GM10248 (cell line): Measurements from ENCODE around the gene PPARD.
A peak's percentile ranks its signal among the peaks of the same experiment; 100 is the strongest.
"Not testable (repeated sequence)": the region's sequence is repeated elsewhere in the genome, so short reads cannot be mapped to it uniquely, and the experiment has no call there.

Experiments used
- CTCF ChIA-PET: fragments of 300-600 bp; sonication (Branson Sonifier 250); formaldehyde crosslinking; extraction: SDS; loops from one replicate; lab custom pipeline; 2021; ENCODE audit warnings: antibody characterized with exemption; lab: Yijun Ruan, JAX
- POLR2A ChIA-PET: fragments of 350-650 bp; sonication (Branson Sonifier 250); formaldehyde crosslinking; extraction: SDS; loops from one replicate; lab custom pipeline; 2020; ENCODE audit warnings: antibody characterized with exemption; lab: Yijun Ruan, JAX
- DNase-seq: peaks from one replicate; pipeline ENCODE4 v3.0.0; 2012; ENCODE audit errors: extremely low spot score
- TF ChIP-seq, protein P1 (sequence below): IDR thresholded peaks from 2 replicates; pipeline ENCODE4 v1.5.1; 2012; ENCODE audit warnings: mild to moderate bottlenecking, low read depth; ENCODE audit errors: extremely low read depth, missing control alignments, control extremely low read depth

PPARD gene

DNA sequence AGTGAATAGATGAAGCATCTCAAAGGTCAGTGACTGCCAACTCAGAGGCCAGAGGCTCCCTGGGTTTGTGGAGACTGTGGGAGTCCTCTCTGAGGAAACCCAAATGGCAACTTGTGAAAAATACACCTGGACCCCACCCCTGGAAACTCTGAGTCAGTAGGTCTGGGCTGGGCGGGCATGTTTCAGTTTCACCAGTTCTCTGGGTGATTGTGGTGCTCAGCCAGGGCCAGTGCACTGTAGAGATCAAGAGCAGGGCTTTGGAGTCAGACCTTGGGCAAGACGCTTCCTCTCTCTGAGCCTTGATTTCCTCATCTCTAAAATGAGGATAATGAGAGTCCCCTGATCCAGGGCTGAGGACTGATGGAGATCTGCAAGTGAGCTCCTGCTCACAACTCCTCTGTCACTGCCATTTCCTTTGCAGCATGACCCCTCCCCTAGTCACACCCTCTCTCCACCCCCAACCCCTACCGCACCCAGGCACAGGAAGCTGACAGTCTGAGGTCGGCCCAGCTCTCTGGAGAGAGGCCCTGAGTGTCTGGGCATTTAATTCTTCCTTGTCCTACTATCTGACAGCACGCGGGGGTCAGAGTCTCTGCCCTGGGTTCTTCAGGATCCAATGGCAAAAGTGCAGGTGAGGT, 39.6 kb upstream of the PPARD start:
- ChIA-PET POLR2A (interaction anchor here (0.6 kb wide), 1 partner anchor 15 kb away, joined by 3 read pairs; no protein-coding TSS in a partner anchor), CTCF (interaction anchor here (1.0 to 1.7 kb wide), 6 partner anchors 9 to 148 kb away, joined by 3 to 7 read pairs (median 4); partner anchors contain the start of gene PPARD)
- TF ChIP-seq, protein P1, sequence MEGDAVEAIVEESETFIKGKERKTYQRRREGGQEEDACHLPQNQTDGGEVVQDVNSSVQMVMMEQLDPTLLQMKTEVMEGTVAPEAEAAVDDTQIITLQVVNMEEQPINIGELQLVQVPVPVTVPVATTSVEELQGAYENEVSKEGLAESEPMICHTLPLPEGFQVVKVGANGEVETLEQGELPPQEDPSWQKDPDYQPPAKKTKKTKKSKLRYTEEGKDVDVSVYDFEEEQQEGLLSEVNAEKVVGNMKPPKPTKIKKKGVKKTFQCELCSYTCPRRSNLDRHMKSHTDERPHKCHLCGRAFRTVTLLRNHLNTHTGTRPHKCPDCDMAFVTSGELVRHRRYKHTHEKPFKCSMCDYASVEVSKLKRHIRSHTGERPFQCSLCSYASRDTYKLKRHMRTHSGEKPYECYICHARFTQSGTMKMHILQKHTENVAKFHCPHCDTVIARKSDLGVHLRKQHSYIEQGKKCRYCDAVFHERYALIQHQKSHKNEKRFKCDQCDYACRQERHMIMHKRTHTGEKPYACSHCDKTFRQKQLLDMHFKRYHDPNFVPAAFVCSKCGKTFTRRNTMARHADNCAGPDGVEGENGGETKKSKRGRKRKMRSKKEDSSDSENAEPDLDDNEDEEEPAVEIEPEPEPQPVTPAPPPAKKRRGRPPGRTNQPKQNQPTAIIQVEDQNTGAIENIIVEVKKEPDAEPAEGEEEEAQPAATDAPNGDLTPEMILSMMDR: no peak
- peak; percentile 82 for DNase-seq

DNA sequence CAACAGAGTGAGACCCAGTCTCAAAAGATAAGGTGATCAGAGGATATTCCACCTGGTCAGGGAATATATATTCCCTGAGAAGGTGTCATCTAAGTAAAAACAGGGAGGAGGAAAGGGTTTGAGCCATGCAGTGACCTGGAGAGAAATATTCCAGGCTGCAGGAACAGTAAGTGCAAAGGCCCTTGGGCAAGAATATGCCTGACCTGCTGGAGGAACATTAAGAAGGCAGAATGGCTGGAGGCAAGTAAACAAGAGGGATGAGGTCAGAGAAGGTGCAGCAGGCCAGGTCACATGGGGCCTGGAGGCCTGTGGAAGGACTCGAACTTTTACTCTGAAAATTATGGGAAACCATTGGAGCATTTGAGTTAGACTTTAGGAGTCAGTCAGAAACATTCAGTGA, 38.1 kb upstream of the PPARD start:
- DNase-seq: no peak
- CTCF ChIA-PET: interaction anchor here (1.4 to 1.7 kb wide), 3 partner anchors 24 to 163 kb away, joined by 3 to 5 read pairs (median 3); no protein-coding TSS in a partner anchor
- POLR2A ChIA-PET: no interaction called here
- TF ChIP-seq, protein P1: no peak

DNA sequence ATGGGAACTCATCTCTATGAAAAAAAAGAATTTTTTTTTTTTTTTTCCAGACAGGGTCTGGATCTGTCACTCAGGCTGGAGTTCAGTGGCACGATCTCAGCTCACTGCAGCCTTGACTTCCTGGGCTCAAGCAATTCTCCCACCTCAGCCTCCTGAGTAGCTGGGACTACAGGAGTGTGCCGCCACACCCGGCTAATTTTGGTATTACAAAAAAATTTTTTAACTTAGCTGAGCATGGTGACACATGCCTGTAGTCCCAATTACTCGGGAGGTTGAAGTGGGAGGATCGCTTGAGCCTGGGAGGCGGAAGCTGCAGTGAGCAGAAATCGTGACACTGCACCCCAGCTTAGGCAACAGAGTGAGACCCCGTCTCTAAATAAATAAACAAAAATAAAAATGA, 37.2 kb upstream of the PPARD start:
- CTCF ChIA-PET: interaction anchor here (0.8 to 1.4 kb wide), 3 partner anchors 23 to 162 kb away, joined by 3 to 4 read pairs (median 3); no protein-coding TSS in a partner anchor
- POLR2A ChIA-PET: no interaction called here
- DNase-seq: no peak
- TF ChIP-seq, protein P1: no peak

DNA sequence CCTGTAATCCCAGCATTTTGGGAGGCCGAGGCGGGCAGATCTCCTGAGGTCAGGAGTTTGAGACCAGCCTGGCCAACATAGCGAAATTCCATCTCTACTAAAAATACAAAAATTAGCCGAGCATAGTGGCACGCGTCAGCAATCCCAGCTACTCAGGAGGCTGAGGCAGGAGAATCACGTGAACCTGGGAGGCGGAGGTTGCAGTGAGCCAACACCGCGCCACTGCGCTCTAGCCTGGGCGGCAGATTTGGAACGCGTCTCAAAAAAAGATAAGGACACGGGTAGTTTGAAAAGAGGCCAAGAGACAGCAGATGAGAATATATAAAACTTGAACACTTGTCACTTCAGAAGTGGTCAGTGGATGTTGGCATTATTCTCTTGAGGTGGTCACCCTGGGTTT, 35.2 kb upstream of the PPARD start:
- CTCF ChIA-PET, POLR2A ChIA-PET, DNase-seq: not testable (repeated sequence)

DNA sequence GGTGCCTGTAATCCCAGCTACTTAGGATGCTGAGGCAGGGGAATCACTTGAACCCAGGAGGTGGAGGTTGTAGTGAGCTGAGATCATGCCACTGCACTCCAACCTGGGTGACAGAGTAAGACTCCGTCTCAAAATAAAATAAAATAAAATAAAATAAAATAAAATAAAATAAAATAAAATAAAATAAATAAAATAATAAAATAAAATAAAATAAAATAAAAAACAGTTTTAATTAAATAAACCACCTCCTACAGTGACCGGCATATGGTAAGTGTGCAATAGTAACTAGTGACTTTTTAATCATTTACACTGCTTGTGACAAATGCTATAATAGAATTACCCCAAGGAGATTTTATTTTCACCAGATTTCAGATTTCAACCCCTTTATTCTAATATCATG, 33.8 kb upstream of the PPARD start:
- CTCF ChIA-PET: interaction anchor here (1.4 kb wide), 1 partner anchor 11 kb away, joined by 3 read pairs; no protein-coding TSS in a partner anchor
- DNase-seq, POLR2A ChIA-PET: not testable (repeated sequence)

DNA sequence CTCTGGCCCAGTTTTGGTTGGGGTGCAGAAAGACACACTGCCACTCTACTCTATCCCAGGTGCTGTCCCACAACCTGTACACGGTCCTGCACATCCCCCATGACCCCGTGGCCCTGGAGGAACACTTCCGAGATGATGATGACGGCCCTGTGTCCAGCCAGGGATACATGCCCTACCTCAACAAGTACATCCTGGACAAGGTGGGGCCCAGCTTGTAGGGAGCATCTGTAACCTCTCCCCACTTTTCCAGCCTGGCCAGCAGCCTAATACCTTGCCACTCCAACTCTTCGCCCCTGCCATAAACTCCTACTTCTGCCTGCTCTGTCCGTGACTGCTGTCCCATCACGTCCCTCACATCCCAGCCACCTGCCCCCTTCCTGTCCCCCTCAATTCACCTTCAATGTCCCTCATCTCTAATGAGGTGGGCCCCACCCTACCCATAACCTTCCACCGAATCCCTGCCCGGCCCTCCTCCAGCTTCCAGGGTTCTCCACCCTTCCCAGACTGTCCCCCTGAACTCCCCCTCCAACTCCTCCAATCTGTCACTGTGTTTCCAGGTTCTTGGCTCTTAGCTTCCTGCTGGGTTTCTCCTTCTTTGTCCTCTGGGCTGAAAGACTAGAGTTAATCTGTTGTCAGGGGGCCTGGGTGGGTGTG, 32.6 kb upstream of the PPARD start:
- CTCF ChIA-PET: interaction anchor here (0.7 to 1.9 kb wide), 7 partner anchors 8 to 18 kb away, joined by 3 to 8 read pairs (median 3); no protein-coding TSS in a partner anchor

DNA sequence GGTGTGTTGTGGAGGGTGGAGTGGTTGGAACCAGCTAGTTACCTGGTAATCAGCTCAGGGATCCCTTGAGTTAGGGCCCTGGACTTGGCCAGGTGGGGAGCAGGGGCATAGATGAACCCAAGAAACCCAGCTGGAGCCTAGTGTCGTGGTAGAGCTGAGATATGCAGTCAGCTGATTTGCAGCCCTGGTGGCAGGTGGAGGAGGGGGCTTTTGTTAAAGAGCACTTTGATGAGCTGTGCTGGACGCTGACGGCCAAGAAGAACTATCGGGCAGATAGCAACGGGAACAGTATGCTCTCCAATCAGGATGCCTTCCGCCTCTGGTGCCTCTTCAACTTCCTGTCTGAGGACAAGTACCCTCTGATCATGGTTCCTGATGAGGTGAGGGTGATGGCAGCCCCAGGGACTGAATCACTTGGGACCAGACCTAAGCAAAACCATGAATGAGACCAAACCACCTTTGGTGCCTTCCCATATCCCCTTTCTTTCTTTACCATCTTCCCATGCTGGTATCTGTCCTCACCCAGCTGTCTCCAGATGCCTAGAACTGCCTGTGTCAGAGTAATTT, 32.0 kb upstream of the PPARD start:
- TF ChIP-seq, protein P1: no peak
- CTCF ChIA-PET: interaction anchor here (0.8 to 1.9 kb wide), 8 partner anchors 9 to 31 kb away, joined by 3 to 8 read pairs (median 4); partner anchors contain the start of gene PPARD
- no peak for DNase-seq
- POLR2A ChIA-PET: interaction anchor here (0.6 kb wide), 1 partner anchor 99 kb away, joined by 3 read pairs; no protein-coding TSS in a partner anchor

More for the DNA sequence above, 32.6 kb upstream of the PPARD start:
- TF ChIP-seq, protein P1: no peak
- no peak for DNase-seq
- POLR2A ChIA-PET: interaction anchor here (0.6 kb wide), 2 partner anchors 99 to 827 kb away, joined by 3 to 4 read pairs; no protein-coding TSS in a partner anchor
